HEK293 (cell line): ENCODE data around the gene TPBGL.
A peak's percentile ranks its signal among the peaks of the same experiment; 100 is the strongest.
"Not testable (repeated sequence)": the region's sequence is repeated elsewhere in the genome, so short reads cannot be mapped to it uniquely, and the experiment has no call there.

Experiments
- CTCF ChIA-PET: fragments of 350-600 bp; formaldehyde crosslinking; extraction: SDS; loops from one replicate; lab custom pipeline; 2021; ENCODE audit warnings: antibody characterized with exemption; lab: Yijun Ruan, JAX
- POLR2A ChIA-PET: fragments of 300-600 bp; formaldehyde crosslinking; extraction: SDS; loops from one replicate; lab custom pipeline; 2020; ENCODE audit warnings: antibody characterized with exemption, inconsistent platforms; lab: Yijun Ruan, JAX
- H3K27ac ChIP-seq: fragments of 200-500 bp; sonication (Bioruptor generic); 2 replicates; pipeline ENCODE4 v1.5.1; 2014; ENCODE audit warnings: low read depth, low read length, control low read depth, inconsistent platforms; ENCODE audit errors: extremely low read depth
- H3K36me3 ChIP-seq, 2 experiments: fragments of 200-500 bp in 1 of 2; sonication (Bioruptor generic) in 1 of 2; 1 replicate in 1 of 2; 2 replicates in 1 of 2; pipeline ENCODE4 v1.5.1; 2014 to 2017; ENCODE audit warnings: inconsistent platforms in 2 of 2, low read length in 2 of 2; ENCODE audit not compliant: control insufficient read depth in 2 of 2, insufficient read depth in 1 of 2
- H3K4me1 ChIP-seq: fragments of 200-500 bp; sonication (Bioruptor generic); 2 replicates; pipeline ENCODE4 v1.5.1; 2014; ENCODE audit warnings: mild to moderate bottlenecking, low read length, inconsistent platforms; ENCODE audit not compliant: control insufficient read depth, insufficient read depth
- H3K4me3 ChIP-seq: 2 replicates; pipeline ENCODE4 v1.5.1; 2011; ENCODE audit warnings: low read depth, mild to moderate bottlenecking, control low read depth, low read length, moderate library complexity
- H3K9me3 ChIP-seq: fragments of 200-500 bp; sonication (Bioruptor generic); 2 replicates; pipeline ENCODE4 v1.5.1; 2014; ENCODE audit warnings: low read depth, low read length, inconsistent platforms; ENCODE audit not compliant: control insufficient read depth, insufficient read depth
- GFI1B ChIP-seq: fragments of 450-650 bp; formaldehyde crosslinking; IDR thresholded peaks from 2 replicates; pipeline ENCODE4 v1.5.1; 2016; ENCODE audit warnings: missing biosample characterization, missing genetic modification characterization
- GLIS2 ChIP-seq: fragments of 450-650 bp; formaldehyde crosslinking; IDR thresholded peaks from 2 replicates; pipeline ENCODE4 v1.5.1; 2016; ENCODE audit warnings: missing biosample characterization, missing genetic modification characterization
- HOXC10 ChIP-seq: sonication (generic); formaldehyde crosslinking; IDR thresholded peaks from 2 replicates; pipeline ENCODE4 v1.8.1; 2023; ENCODE audit warnings: mild to moderate bottlenecking, missing genetic modification reagents
- IKZF3 ChIP-seq: fragments of 450-650 bp; IDR thresholded peaks from 2 replicates; pipeline ENCODE4 v1.5.0; 2018; ENCODE audit warnings: missing biosample characterization, mild to moderate bottlenecking, missing genetic modification characterization, moderate library complexity
- MEIS1 ChIP-seq: sonication (generic); formaldehyde crosslinking; IDR thresholded peaks from 2 replicates; pipeline ENCODE4 v1.8.1; 2022; ENCODE audit warnings: missing genetic modification reagents, mild to moderate bottlenecking, borderline replicate concordance
- TRIM28 ChIP-seq: IDR thresholded peaks from 2 replicates; pipeline ENCODE4 v1.6.1; 2011; ENCODE audit warnings: low read length, control low read depth, borderline replicate concordance
- WT1 ChIP-seq: fragments of 450-650 bp; formaldehyde crosslinking; IDR thresholded peaks from 2 replicates; pipeline ENCODE4 v1.5.1; 2016; ENCODE audit warnings: missing biosample characterization, missing genetic modification characterization
- ZBTB21 ChIP-seq: fragments of 450-650 bp; formaldehyde crosslinking; IDR thresholded peaks from 2 replicates; pipeline ENCODE4 v1.5.1; 2017; ENCODE audit warnings: missing biosample characterization, missing genetic modification characterization
- ZFHX2 ChIP-seq: fragments of 450-650 bp; formaldehyde crosslinking; conservative IDR thresholded peaks from 2 replicates; pipeline ENCODE4 v1.5.1; 2016; ENCODE audit warnings: missing biosample characterization, missing genetic modification characterization
- ZNF121 ChIP-seq: fragments of 450-650 bp; formaldehyde crosslinking; IDR thresholded peaks from 2 replicates; pipeline ENCODE4 v1.5.1; 2016; ENCODE audit warnings: missing biosample characterization, missing genetic modification characterization
- ZNF157 ChIP-seq: fragments of 450-650 bp; formaldehyde crosslinking; IDR thresholded peaks from 2 replicates; pipeline ENCODE4 v1.5.1; 2016; ENCODE audit warnings: missing biosample characterization, missing genetic modification characterization
- ZNF274 ChIP-seq, 2 experiments: fragments of 200-500 bp in 1 of 2; fragments of 450-650 bp in 1 of 2; sonication (Bioruptor generic) in 1 of 2; formaldehyde crosslinking in 1 of 2; IDR thresholded peaks; 2 replicates each; pipeline versions ENCODE4 v1.5.1 to v1.6.1; 2014 to 2016; ENCODE audit warnings: borderline replicate concordance in 1 of 2, inconsistent platforms in 1 of 2, low read length in 1 of 2, missing biosample characterization in 1 of 2, missing genetic modification characterization in 1 of 2
- ZNF335 ChIP-seq: fragments of 450-650 bp; formaldehyde crosslinking; conservative IDR thresholded peaks from 2 replicates; pipeline ENCODE4 v1.5.1; 2016; ENCODE audit warnings: missing biosample characterization, missing genetic modification characterization
- ZNF341 ChIP-seq: fragments of 450-650 bp; formaldehyde crosslinking; IDR thresholded peaks from 2 replicates; pipeline ENCODE4; 2016; ENCODE audit warnings: low read depth, missing biosample characterization, missing genetic modification characterization
- ZNF37A ChIP-seq: fragments of 450-650 bp; IDR thresholded peaks from 2 replicates; pipeline ENCODE4 v1.5.1; 2018; ENCODE audit warnings: missing biosample characterization, missing genetic modification characterization
- ZNF555 ChIP-seq: fragments of 450-650 bp; formaldehyde crosslinking; conservative IDR thresholded peaks from 2 replicates; pipeline ENCODE4 v1.5.1; 2017; ENCODE audit warnings: missing biosample characterization, mild to moderate bottlenecking, missing genetic modification characterization, inconsistent platforms
- TF ChIP-seq, protein P1 (sequence below): fragments of 450-650 bp; formaldehyde crosslinking; IDR thresholded peaks from 2 replicates; pipeline ENCODE4 v1.5.1; 2016; ENCODE audit warnings: missing biosample characterization, missing genetic modification characterization, borderline replicate concordance
- TF ChIP-seq, protein P2 (sequence below): fragments of 450-650 bp; formaldehyde crosslinking; IDR thresholded peaks from 2 replicates; pipeline ENCODE4 v1.5.1; 2016; ENCODE audit warnings: missing biosample characterization, missing genetic modification characterization, low read depth
- TF ChIP-seq, protein P3 (sequence below): fragments of 450-650 bp; formaldehyde crosslinking; IDR thresholded peaks from 2 replicates; pipeline ENCODE4 v1.5.1; 2016; ENCODE audit warnings: missing biosample characterization, missing genetic modification characterization, borderline replicate concordance

The TPBGL gene

DNA sequence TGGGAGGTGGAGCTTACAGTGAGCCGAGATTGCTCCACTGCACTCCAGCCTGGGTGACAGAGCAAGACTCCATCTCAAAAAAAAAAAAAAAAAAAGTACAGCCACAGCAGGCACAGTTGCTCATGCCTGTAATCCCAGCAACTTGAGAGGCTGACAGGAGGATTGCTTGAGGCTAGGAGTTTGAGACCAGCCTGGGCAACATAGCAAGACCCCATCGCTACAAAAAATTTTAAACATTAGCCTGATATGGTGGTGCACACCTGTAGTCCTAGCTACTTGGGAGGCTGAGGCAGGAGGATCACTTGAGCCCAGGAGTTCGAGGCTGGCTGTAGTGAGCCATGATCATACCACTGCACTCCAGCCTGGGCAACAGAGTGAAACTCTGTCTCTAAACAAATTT, 34.1 kb downstream of the TPBGL start:
- not testable (repeated sequence) for H3K27ac ChIP-seq, H3K4me1 ChIP-seq, H3K9me3 ChIP-seq
- H3K36me3 ChIP-seq: peaks cover 0 to 27% of the 10 kb centered on the region in 2 experiments; a peak in 1 of 3 replicates
- CTCF ChIA-PET: interaction anchor here (5.0 kb wide), 1 partner anchor 109 kb away, joined by 53 read pairs; no protein-coding TSS in a partner anchor
- peak; percentile 52; the same call in 1 of the 2 replicates for TF ChIP-seq ZNF121 (tag by site-specific recombination)
- TF ChIP-seq, all 188 proteins: peak for 1; not testable (repeated sequence) for 187
- H3K4me3 ChIP-seq, POLR2A ChIA-PET: not testable (repeated sequence)

DNA sequence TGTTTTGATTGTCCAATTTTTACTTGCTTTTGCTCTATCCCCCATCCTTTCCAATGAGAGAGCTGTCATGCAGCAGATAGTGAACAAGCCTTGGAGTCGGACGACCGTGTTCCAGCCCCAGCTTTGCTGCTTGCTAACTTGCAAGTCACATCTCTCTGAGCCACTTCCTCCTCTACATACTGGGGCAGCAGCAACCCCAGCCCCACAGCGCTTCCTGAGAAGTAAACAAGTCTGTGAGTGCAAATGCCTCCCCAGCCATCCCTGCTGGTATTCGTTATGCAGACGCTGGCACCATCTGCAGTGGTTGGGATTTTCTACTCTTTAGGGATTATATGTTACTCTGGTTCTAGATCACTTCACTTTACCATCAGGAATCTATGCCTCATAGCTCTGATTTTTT, 35.0 kb downstream of the TPBGL start:
- H3K4me3 ChIP-seq: no peak overlapping the region
- H3K36me3 ChIP-seq: peaks cover 0 to 27% of the 10 kb centered on the region in 2 experiments; a peak in 1 of 3 replicates
- H3K9me3 ChIP-seq: no peaks in the 10 kb centered on the region
- no peak overlapping the region for H3K27ac ChIP-seq
- H3K4me1 ChIP-seq: no peaks in the 10 kb centered on the region
- ChIA-PET POLR2A (no interaction called here), CTCF (interaction anchor here (0.6 to 5.0 kb wide), 7 partner anchors 10 to 253 kb away, joined by 3 to 53 read pairs (median 4); no protein-coding TSS in a partner anchor)
- TF ChIP-seq IKZF3 (tag by site-specific recombination) (no peak), ZNF37A (tag by site-specific recombination) (no peak), ZNF274 (IDR thresholded peaks at IDR 0.05; ENCODE audit: low read length) (no peak), ZNF274 (tag by site-specific recombination; IDR thresholded peaks at IDR 0.05; ENCODE audit: borderline replicate concordance) (no peak), ZBTB21 (tag by site-specific recombination) (no peak), ZNF157 (tag by site-specific recombination) (no peak), GLIS2 (tag by site-specific recombination) (no peak), MEIS1 (CRISPR knock-in tag) (no peak), WT1 (tag by site-specific recombination) (no peak), HOXC10 (CRISPR knock-in tag) (no peak), ZNF335 (tag by site-specific recombination) (no peak), TRIM28 (no peak), ZNF555 (tag by site-specific recombination) (no peak), GFI1B (tag by site-specific recombination) (no peak), ZNF341 (no peak), ZFHX2 (tag by site-specific recombination) (no peak)
- TF ChIP-seq, protein P1, sequence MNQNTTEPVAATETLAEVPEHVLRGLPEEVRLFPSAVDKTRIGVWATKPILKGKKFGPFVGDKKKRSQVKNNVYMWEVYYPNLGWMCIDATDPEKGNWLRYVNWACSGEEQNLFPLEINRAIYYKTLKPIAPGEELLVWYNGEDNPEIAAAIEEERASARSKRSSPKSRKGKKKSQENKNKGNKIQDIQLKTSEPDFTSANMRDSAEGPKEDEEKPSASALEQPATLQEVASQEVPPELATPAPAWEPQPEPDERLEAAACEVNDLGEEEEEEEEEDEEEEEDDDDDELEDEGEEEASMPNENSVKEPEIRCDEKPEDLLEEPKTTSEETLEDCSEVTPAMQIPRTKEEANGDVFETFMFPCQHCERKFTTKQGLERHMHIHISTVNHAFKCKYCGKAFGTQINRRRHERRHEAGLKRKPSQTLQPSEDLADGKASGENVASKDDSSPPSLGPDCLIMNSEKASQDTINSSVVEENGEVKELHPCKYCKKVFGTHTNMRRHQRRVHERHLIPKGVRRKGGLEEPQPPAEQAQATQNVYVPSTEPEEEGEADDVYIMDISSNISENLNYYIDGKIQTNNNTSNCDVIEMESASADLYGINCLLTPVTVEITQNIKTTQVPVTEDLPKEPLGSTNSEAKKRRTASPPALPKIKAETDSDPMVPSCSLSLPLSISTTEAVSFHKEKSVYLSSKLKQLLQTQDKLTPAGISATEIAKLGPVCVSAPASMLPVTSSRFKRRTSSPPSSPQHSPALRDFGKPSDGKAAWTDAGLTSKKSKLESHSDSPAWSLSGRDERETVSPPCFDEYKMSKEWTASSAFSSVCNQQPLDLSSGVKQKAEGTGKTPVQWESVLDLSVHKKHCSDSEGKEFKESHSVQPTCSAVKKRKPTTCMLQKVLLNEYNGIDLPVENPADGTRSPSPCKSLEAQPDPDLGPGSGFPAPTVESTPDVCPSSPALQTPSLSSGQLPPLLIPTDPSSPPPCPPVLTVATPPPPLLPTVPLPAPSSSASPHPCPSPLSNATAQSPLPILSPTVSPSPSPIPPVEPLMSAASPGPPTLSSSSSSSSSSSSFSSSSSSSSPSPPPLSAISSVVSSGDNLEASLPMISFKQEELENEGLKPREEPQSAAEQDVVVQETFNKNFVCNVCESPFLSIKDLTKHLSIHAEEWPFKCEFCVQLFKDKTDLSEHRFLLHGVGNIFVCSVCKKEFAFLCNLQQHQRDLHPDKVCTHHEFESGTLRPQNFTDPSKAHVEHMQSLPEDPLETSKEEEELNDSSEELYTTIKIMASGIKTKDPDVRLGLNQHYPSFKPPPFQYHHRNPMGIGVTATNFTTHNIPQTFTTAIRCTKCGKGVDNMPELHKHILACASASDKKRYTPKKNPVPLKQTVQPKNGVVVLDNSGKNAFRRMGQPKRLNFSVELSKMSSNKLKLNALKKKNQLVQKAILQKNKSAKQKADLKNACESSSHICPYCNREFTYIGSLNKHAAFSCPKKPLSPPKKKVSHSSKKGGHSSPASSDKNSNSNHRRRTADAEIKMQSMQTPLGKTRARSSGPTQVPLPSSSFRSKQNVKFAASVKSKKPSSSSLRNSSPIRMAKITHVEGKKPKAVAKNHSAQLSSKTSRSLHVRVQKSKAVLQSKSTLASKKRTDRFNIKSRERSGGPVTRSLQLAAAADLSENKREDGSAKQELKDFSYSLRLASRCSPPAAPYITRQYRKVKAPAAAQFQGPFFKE (tag by site-specific recombination): no peak
- TF ChIP-seq, protein P2, sequence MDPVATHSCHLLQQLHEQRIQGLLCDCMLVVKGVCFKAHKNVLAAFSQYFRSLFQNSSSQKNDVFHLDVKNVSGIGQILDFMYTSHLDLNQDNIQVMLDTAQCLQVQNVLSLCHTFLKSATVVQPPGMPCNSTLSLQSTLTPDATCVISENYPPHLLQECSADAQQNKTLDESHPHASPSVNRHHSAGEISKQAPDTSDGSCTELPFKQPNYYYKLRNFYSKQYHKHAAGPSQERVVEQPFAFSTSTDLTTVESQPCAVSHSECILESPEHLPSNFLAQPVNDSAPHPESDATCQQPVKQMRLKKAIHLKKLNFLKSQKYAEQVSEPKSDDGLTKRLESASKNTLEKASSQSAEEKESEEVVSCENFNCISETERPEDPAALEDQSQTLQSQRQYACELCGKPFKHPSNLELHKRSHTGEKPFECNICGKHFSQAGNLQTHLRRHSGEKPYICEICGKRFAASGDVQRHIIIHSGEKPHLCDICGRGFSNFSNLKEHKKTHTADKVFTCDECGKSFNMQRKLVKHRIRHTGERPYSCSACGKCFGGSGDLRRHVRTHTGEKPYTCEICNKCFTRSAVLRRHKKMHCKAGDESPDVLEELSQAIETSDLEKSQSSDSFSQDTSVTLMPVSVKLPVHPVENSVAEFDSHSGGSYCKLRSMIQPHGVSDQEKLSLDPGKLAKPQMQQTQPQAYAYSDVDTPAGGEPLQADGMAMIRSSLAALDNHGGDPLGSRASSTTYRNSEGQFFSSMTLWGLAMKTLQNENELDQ: no peak
- TF ChIP-seq, protein P3, sequence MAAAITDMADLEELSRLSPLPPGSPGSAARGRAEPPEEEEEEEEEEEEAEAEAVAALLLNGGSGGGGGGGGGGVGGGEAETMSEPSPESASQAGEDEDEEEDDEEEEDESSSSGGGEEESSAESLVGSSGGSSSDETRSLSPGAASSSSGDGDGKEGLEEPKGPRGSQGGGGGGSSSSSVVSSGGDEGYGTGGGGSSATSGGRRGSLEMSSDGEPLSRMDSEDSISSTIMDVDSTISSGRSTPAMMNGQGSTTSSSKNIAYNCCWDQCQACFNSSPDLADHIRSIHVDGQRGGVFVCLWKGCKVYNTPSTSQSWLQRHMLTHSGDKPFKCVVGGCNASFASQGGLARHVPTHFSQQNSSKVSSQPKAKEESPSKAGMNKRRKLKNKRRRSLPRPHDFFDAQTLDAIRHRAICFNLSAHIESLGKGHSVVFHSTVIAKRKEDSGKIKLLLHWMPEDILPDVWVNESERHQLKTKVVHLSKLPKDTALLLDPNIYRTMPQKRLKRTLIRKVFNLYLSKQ: no peak
- TF ChIP-seq, all 188 proteins: peak for 0
